Measurements from ENCODE around the gene PLD6.

Gene PLD6

GRCh38 chr17:17170346-17170985 is 35.7 kb downstream of the PLD6 start:
- DNase-seq (ENCODE audit: low read depth), result no peak
- TF ChIP-seq MAX (IDR thresholded peaks at IDR 0.05; ENCODE audit: low read depth, low read length), result no peak
- TF ChIP-seq MYC (IDR thresholded peaks at IDR 0.05; ENCODE audit: low read depth, low read length), result no peak
- TF ChIP-seq CTCF (IDR thresholded peaks at IDR 0.05; ENCODE audit: low read depth, low read length), result no peak
- no peak for TF ChIP-seq POLR2A (IDR thresholded peaks at IDR 0.05; ENCODE audit: extremely low read depth, insufficient read length)
- H3K4me3 ChIP-seq (ENCODE audit: low read depth, low read length), result no peak overlapping the region

- no peak for DNase-seq (ENCODE audit: low read depth)
- no peak overlapping the region for H3K4me3 ChIP-seq (ENCODE audit: low read depth, low read length)
- no peak for TF ChIP-seq MYC (IDR thresholded peaks at IDR 0.05; ENCODE audit: low read depth, low read length)
- TF ChIP-seq POLR2A (IDR thresholded peaks at IDR 0.05; ENCODE audit: extremely low read depth, insufficient read length), result no peak
- no peak for TF ChIP-seq MAX (IDR thresholded peaks at IDR 0.05; ENCODE audit: low read depth, low read length)
- TF ChIP-seq CTCF (IDR thresholded peaks at IDR 0.05; ENCODE audit: low read depth, low read length), result no peak
Observed at GRCh38 chr17:17169396-17169795, 36.7 kb downstream of the PLD6 start.

GRCh38 chr17:17168401-17168800 is 37.7 kb downstream of the PLD6 start:
- no peak for TF ChIP-seq CTCF (IDR thresholded peaks at IDR 0.05; ENCODE audit: low read depth, low read length)
- TF ChIP-seq POLR2A (IDR thresholded peaks at IDR 0.05; ENCODE audit: extremely low read depth, insufficient read length), result no peak
- TF ChIP-seq MYC (IDR thresholded peaks at IDR 0.05; ENCODE audit: low read depth, low read length), result no peak
- TF ChIP-seq MAX (IDR thresholded peaks at IDR 0.05; ENCODE audit: low read depth, low read length), result no peak
- H3K4me3 ChIP-seq (ENCODE audit: low read depth, low read length), result no peak overlapping the region
- no peak for DNase-seq (ENCODE audit: low read depth)

- no peak for DNase-seq (ENCODE audit: low read depth)
- TF ChIP-seq MYC (IDR thresholded peaks at IDR 0.05; ENCODE audit: low read depth, low read length), result no peak
- TF ChIP-seq MAX (IDR thresholded peaks at IDR 0.05; ENCODE audit: low read depth, low read length), result no peak
- no peak for TF ChIP-seq POLR2A (IDR thresholded peaks at IDR 0.05; ENCODE audit: extremely low read depth, insufficient read length)
- TF ChIP-seq CTCF (IDR thresholded peaks at IDR 0.05; ENCODE audit: low read depth, low read length), result no peak
- no peak overlapping the region for H3K4me3 ChIP-seq (ENCODE audit: low read depth, low read length)
Observed at GRCh38 chr17:17167986-17168385, 38.1 kb downstream of the PLD6 start.

- DNase-seq (ENCODE audit: low read depth), result no peak
- H3K4me3 ChIP-seq (ENCODE audit: low read depth, low read length), result no peak overlapping the region
- no peak for TF ChIP-seq MYC (IDR thresholded peaks at IDR 0.05; ENCODE audit: low read depth, low read length)
- TF ChIP-seq CTCF (IDR thresholded peaks at IDR 0.05; ENCODE audit: low read depth, low read length), result no peak
- no peak for TF ChIP-seq POLR2A (IDR thresholded peaks at IDR 0.05; ENCODE audit: extremely low read depth, insufficient read length)
- TF ChIP-seq MAX (IDR thresholded peaks at IDR 0.05; ENCODE audit: low read depth, low read length), result no peak
Observed at GRCh38 chr17:17167356-17167755, 38.8 kb downstream of the PLD6 start.
